Suprapubic skin (tissue), 4 donors: ENCODE results near the gene HOXB4.

Experiments used
- CTCF ChIP-seq, 2 donors: fragments of 200-600 bp in 1 of 2; fragments of 450-650 bp in 1 of 2; sonication (generic) in 1 of 2; IDR thresholded peaks; one replicate each; pipeline ENCODE4 v1.5.1; 2016 to 2019; ENCODE audit warnings: antibody characterized with exemption in 2 of 2, mild to moderate bottlenecking in 1 of 2, moderate library complexity in 1 of 2
- EP300 ChIP-seq: sonication (generic); formaldehyde crosslinking; IDR thresholded peaks from one replicate; pipeline ENCODE4 v1.6.1; 2017; ENCODE audit warnings: antibody characterized with exemption
- POLR2A ChIP-seq, 2 donors: fragments of 450-650 bp; IDR thresholded peaks; one replicate each; pipeline ENCODE4 v1.6.1; 2017; ENCODE audit warnings: antibody characterized with exemption in 2 of 2, mild to moderate bottlenecking in 2 of 2, moderate library complexity in 2 of 2
- POLR2AphosphoS5 ChIP-seq, 3 donors: sonication (generic); formaldehyde crosslinking; IDR thresholded peaks; one replicate each; pipeline ENCODE4 v1.6.1; 2017; ENCODE audit warnings: antibody characterized with exemption in 3 of 3

GRCh38 chr17:48567646-48568354 lies 10.3 kb downstream of the HOXB4 start:
- TF ChIP-seq CTCF (IDR thresholded peaks at IDR 0.05) (no peak), POLR2A (IDR thresholded peaks at IDR 0.05) (no peak), EP300 (no peak), POLR2AphosphoS5 (IDR thresholded peaks at IDR 0.05) (no peak)
